NB4 (cell line): ENCODE results near the gene UNC5C.

Experiments used
- POLR2A ChIP-seq: IDR thresholded peaks from 2 replicates; pipeline ENCODE4 v1.6.1; 2011; ENCODE audit warnings: mild to moderate bottlenecking; ENCODE audit not compliant: insufficient read length; ENCODE audit errors: extremely low read depth
- TF ChIP-seq, protein P1 (sequence below): IDR thresholded peaks from one replicate; pipeline ENCODE4 v1.5.1; 2012; ENCODE audit warnings: low read depth, low read length

DNA sequence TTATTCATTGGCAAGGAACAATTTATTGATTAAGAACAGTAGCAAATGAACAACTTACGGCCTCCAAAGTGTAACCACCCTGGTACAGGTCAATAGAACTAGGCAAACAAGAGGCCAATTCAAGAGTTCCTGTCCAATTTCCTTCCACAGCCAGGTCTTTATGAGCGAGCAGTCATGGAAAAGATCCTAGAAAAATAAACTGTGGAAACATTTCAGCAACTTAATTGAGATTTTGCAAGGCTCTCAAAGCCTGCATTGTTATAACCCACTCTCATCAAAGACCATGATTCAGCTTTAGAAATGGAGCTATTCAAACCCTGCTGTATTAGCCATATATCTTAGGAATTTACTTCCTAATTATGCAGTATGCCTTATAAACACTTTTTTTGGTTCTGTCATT lies 43.6 kb downstream of the UNC5C start:
- TF ChIP-seq, protein P1, sequence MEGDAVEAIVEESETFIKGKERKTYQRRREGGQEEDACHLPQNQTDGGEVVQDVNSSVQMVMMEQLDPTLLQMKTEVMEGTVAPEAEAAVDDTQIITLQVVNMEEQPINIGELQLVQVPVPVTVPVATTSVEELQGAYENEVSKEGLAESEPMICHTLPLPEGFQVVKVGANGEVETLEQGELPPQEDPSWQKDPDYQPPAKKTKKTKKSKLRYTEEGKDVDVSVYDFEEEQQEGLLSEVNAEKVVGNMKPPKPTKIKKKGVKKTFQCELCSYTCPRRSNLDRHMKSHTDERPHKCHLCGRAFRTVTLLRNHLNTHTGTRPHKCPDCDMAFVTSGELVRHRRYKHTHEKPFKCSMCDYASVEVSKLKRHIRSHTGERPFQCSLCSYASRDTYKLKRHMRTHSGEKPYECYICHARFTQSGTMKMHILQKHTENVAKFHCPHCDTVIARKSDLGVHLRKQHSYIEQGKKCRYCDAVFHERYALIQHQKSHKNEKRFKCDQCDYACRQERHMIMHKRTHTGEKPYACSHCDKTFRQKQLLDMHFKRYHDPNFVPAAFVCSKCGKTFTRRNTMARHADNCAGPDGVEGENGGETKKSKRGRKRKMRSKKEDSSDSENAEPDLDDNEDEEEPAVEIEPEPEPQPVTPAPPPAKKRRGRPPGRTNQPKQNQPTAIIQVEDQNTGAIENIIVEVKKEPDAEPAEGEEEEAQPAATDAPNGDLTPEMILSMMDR = no peak
- no peak for TF ChIP-seq POLR2A
